DMS53 treated with DMSO at 0.1 percent for 48 hours (cell line): ENCODE data around the gene MPPED2.

Experiments used
- DNase-seq: peaks from one replicate; lab custom pipeline; 2025; ENCODE audit not compliant: unreplicated experiment; lab: John Stamatoyannopoulos, UW

The MPPED2 gene

DNA sequence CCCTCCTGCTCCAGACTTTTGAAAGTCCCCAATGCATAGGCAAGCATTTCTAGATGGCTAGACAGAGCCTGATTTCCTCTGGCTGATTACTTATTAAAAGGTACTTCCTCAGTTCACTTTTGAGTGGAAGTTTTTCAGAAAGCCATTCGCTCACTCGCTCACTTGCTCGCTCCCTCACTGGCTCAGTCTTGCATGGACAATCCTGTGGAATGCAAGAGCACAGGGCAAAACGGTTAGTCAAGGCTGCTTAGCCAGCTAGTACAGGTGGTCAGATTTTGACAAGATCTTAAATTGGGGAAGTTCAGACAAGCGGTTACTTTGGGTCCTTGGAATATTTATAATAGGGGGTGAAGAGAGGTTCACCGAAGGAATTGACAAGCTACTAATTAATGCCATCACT is 162.3 kb downstream of the MPPED2 start:
- no peak for DNase-seq

DNA sequence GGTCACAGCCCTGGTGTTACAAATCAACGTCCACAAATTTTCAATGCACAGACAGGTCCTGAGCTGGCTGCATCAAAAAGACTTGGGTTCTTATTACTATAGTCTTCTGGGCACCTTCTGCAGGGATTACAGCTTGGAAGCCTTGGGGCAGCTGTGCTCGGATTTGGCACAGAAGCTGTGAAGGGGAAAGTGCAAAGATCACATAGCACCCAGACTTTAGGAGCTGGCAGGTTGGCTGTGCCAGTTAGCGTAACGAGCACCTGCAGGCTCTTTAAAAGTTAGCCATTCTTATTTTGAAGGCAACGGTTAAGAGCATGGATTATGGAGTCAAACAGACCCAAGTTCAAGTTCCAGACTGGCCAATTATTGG is 162.9 kb downstream of the MPPED2 start:
- no peak for DNase-seq

DNA sequence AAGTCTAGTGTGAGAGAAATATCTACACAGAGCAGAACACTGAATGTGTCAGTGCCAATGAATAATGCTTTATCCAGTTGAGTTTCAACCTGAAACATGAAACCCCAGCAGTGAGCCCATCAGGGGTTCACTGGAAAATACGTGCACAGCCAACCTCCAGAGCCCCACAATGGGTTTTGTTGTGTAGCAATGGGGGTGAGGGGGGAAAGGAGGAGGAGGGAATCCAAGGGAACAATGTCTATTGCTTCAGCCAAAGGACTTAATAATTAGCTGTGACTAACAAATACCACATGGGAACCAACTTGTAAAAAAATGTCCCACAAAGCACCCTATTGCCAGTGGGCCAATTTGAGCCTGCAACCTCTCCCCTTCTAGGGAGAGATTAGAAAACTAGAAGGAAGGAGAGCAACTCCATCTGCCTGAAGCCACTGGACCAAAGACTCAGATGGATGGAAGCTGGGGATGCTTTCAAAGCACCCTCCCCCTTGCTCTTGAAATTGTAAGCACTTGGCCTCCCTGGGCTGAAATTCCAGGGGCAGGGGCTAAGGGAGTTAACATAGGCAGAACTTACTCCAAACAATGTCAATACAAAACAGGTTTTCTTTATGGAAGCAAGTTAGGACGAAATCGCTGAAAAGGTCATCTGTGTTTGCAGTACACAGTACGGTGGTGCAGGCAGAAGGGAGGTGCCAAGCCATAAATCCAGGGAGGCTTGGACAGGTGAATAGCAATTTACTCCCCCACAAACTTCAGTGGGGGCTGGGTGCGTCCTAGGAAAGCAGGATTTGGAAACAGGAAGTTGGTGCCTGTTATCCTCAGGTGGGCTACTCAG is 163.5 kb downstream of the MPPED2 start:
- no peak for DNase-seq

DNA sequence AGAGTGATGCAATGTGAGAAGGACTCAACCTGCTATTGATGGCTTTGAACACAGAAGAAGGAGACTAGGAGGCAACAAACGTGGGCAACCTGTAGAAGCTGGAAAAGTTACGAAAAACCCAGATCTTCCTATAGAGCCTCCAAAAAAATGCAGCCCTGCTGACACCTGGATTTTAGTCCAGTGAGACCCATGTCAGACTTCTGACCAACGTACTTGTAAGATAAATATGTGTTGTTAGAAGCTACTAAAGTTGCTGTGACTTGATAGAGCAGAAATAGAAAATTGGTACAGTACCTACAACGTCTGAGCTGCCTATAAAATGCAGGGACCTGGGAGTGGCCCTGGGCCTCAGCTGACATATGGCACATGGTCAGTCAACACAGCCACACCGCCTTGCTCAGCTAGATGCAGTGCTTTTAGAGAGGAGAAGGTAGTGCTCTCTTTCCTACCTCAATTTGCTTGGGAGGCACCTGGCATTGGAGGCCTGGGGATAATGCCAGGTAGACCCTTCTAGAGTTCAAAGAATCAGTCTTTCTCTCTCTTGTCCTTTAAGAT is 165.8 kb downstream of the MPPED2 start:
- DNase-seq = no peak

DNA sequence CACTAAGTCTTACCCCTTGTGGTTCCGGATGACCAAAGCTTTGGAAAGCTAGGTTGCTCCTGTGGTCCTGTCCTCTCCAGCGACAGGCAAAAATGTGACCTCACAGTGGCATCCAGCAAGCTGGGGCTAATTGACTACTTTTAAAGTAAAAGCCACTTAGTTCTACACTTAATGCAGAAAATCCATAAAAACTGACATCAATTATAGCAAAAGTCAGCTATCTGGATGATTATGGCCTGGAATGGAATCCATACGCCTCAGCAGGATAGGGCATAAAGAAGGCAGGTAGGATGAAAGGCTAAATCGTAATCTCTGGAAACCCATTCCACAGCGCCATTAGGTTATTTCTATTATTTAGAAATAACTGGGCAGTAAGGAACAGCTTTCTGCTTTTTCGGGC is 171.3 kb downstream of the MPPED2 start:
- no peak for DNase-seq

DNA sequence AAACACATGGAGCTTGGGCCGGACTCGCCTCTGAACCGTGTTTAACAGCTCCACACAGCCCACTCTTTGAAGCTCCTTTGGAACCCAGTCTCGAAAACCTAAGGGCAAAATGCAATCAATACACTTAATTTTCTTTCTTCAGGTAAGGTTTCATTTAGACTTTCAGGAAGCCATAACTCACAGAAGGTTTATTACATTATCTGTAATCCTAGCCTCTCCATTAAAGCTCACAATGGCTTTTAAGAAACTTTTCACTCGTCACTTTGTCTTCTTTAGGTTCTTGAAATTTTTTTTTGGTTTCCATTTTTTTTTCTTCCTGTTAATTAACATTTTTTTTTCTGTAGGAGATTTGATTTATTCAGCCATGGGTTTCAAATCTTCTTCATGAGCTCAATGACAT is 171.9 kb downstream of the MPPED2 start:
- DNase-seq = no peak

DNA sequence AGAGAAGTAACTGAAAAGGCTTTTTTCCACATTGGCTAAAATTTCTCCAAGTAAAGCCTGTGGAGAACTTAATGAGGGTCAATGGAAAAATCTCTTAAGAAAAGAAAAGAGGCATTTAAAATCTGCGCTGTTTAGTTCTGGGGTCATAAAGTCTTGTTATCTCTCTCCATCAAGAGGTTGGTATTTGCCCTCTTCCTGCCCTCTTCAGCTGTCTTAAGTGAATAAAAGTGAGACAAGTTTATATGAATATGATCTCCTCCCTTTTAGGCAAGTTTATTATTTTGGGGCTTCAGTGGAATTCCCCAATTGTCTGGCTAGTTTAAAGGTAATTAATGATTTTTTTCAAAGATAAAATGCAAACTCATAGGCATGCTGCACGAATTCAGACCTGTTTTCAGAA is 173.6 kb downstream of the MPPED2 start:
- DNase-seq = no peak

DNA sequence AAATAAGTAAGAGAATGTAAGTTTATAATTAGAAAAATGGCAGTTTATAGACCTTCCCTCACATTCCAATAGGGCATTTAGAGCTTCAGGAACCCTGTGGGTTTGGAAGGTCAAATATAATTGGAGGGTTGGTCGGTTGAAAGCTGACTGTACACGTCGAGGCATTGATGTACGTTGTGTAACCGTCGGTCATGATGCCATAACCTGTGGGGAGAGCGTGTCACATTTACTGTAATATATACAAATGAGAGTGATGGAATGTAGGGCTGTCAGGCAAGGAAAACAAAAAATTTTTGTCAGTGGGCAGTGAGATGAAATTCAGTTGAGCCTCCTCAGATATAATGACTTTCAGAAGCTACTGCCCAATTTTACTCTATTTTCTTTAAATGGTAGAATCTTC is 174.8 kb downstream of the MPPED2 start:
- no peak for DNase-seq

DNA sequence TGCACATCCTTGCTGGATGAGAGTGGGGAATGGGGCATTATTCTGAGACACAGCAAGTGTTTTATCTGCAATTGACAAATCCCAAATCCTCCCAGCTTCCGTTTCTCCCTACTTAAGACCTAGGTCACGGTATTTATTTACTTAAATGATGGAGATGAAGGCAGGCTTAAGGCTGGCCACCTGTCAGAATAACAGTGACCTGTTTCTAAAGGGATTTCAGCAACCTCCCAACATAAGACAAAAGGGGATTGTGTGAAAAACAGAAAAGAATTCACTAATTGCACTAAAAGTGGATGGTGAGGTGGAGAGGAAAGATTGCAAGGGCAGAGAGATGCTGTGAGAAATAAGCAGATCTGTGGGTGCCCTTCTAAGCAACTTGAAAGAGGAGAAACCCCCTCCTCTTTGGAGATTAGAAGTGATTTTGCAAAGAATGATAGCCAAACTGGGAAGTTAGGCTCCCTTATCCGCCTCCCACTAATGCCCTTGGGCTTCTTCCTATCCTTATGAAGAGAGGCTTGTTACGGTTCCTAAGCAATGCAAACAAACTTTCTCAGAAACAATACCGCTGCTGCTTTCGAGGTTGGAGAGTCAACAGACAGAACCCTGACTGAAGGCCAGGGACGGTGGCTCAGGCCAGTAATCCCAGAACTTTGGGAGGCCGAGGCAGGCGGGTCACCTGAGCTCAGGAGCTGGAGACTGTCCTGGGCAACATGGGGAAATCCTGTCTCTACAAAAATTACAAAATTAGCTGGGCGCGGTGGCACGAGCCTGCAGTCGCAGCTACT is 179.0 kb downstream of the MPPED2 start:
- peak; percentile 54 for DNase-seq

DNA sequence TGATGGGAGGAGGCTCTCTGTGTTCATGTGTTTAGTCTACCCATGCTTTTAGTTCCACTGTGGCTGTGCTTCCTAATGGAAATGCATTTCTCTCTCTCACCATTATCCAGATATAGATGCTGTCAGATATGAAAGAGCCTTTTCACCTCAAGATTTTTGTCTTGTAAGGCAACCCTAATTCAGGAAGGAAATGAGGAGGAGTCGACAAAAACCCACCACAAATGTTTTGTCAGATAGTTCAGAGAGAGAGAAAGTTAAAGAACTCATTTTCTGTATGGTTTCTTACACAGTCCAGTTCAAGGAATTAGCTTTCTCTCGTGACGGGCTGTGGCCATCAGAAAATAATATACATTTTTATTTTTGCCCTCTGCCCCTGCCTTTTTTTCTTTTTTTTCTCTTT is 180.8 kb downstream of the MPPED2 start:
- no peak for DNase-seq

DNA sequence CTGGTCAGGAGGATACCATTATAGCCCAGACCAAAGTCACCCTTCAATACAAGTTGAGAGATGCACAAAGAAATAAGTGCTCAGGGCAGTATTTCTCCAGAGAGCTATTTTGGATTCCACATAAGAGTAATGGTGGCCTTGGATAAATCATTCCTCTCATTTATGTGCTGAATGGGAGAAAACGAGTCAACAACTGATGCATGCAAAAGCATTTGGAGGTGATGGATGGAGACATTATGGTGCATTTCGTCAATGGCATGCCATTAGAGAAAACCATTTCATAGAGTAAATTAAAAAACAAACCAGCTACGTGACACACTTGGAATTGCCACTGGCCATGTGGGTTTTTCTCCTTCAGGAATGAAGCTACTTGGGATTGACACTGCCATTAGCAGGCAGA is 182.0 kb downstream of the MPPED2 start:
- no peak for DNase-seq

DNA sequence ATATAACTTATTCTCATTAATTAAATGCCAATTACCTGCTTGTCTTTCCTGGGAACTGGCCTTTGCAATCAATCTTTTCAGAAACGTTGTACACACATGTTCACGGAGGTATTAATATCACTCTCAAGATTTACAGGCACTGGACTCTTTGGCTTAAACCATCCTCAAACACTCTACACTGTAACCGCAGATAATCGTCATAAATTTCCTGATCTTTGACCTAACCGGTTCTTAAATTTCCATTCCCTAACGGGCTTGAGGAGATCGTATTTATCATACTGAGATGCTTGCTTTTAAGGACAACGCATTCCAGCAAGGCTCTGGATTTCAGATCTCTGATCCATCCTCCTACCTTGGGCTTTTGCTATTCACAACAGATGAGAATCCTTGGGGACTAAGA is 190.4 kb downstream of the MPPED2 start:
- no peak for DNase-seq

DNA sequence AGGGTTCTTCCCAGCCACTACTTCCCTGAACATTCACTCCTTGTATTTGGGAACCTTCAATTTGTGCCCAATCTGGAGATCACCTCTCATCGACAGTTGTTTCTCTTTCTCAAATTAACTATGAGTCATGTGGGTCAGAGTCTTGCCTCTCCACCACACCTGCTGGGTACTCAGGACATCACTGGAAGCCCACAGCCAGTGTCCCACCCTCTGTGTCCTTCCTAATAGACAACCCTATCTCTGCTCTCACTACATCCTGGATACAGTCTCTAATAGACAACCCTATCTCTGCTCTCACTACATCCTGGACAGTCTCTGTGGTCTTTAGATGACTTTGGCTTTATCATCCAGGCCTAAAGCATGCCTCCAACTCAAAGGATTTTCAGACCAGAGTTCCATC is 193.1 kb downstream of the MPPED2 start:
- DNase-seq = no peak

DNA sequence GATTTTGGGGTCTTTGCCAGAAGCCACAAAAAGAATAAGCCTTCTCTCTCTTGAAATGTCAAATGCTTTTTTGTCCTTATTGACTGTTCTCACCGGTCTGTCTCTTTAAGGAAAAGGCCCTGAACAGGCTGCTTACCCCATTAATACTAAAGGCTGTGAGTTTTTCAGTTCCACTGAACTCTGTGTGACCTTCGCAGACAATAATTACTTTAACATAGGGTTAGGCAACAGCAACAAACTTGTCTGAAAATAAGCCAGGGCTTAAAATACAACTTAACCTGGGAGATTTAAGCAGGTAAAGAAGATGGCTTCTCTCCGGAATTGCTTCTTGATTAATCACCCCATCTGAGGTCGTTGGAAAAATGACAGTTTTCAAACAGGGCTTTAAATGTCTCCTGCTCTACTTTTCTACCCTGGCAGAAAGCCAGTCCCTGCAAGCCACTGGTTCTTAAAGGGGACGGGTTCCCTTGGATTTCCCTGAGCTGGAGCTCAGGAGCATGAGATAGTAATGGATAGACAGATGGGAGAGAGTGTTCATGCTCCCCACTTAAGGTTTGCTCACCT is 193.8 kb downstream of the MPPED2 start:
- DNase-seq = no peak

DNA sequence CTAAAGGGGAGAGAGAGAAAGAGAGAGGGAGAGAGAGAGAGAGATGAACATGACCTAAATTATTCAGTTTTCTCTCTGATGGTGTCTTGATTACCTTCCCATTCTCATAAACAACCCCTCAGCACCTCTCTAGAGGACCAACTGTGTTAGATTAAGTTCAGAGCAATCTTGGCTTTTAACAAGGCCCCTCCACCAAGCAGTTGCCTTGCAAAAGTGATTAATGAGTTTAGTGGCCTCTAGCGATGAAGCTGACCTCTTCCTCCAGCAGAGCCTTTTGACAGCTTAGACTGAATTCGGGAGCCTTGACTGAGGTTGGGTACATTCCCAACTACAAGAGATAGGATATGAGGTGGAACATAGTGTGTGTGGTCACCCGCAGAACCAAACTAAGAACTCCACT is 197.2 kb downstream of the MPPED2 start:
- no peak for DNase-seq

DNA sequence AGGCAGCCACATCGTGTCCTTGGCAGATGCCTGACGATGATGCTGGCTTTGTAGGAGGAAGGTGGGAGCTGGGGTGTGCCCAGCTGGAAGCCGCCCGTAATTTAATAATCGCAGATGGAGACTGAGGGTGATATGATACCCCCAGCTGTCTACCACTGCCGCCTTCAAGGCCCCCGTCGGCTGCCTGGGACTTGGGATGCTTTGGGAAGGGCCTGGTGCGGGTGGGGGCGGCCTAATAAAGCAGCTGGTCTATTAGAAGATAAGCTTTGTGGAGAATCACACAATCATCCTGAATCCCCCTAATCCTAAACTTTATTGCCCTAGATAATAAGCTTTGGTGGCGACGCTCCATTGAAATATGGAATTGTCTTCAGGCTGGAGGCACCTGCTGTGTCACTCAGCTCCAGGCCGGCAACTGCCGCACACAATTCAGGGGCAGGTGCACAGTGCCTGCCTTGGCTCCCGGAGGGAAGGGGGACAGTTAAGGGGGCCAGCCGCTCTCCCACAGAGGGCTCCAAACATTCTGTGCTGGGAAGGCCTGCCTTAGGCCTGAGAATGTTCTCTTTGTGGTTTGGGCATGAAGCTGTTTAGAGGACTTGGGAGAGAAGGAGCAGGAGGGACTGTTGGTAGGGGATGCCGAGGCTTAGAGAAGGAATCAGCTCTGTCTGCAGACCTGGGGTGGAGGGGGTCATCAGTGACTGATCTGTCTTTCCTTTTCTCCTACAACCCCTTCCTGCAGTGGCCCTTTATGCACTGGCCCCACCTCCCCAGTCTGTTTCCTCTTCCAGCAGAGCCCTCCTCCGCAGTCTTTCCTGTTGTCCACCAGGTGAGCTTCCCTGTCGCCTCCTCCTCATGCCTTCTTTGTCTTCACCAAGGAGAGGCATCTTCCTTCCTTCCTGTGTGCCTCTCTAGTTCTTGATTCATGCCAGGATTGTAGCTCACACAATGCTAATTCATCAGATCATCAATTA is 198.0 kb downstream of the MPPED2 start:
- no peak for DNase-seq

DNA sequence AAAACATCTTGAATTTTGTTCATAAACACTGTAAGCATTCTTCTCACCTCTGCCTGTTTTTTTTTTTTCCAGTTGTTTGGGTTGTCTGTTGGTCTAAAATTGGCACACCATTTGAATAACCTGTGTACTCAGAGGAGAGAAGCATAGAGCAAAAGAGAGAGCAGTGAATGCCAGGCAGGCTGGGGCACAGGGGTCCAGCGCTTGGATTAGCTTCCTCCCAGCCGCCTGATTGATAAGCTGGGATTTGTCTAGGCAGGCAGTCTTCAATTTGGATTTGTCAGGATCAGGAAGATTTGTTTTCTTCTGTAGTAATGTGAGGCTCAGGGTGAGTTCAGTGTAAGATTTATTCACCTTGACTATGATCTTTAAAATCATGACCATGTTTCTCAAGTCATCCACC is 204.3 kb downstream of the MPPED2 start:
- no peak for DNase-seq

DNA sequence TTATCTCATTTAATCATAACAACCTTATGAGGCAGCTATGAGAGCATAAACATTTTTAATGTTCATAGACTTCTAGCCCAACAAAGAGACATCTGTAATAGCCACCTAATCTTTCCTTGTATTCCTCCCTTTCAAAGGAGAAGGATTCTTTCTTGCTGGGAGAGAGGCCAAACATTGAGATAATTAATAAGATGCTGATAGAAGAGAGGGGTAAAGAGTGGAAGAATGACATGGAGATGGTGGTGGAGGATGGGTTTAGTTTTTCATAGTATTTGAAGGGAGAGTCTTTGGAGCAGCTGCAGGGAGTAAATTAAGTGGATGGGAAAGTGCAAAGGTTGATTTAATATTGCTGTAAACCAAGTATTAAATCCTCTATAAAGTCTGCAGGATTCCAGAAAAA is 205.3 kb downstream of the MPPED2 start:
- DNase-seq = no peak

DNA sequence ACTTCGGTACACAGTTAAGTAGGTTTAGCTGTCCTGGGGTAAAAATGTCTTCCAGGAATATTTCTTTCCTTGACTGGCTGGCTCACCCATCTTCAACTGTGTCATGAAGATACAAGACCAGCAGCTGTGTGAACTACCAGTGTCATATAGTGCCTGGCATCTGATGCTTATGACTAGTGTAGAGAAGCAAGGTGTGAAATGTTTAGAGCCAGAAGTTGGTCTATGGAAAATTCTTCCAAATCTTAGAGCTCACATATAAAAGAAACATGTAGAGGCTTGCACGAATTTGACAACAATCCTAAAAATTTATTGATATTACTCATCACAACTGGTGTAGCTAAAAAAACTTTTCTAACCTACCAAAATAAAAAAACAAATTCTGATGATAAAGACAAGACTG is 208.8 kb downstream of the MPPED2 start:
- DNase-seq = no peak

DNA sequence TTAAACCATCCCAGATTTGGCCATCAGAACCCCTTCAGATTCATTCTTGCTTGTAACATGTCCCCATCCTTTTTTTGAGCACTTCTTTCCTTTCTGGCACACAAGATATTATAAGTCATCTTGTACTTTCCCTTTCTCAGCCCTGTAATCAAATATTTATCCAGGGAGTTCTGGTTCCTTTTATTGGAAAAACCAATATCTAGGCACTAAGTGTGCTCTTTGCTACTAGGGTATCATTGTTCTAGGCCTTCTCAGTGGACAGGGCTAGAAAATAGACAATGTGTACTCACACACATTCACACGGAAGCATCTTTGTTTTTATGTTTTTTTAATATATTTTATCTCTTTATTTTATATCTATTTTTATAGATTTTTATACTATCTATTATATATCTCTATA is 216.0 kb downstream of the MPPED2 start:
- no peak for DNase-seq

DNA sequence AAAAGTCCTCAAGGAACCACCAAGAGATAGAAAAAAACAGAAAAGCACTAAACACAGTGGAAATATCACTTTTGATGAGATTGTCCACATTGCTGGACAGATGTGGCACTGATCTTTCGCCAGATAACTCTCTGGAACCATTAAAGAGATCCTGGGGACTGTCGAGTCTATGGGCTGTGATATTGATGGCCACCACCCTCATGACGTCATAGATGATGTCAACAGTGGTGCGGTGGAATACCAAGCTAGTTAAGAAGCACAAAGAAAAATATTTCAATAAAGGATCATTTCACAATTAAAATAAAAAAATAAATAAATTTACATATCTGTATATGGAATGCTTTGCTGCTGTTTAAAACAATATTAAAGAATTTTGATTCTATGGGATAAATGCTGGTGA is 217.8 kb downstream of the MPPED2 start:
- DNase-seq = no peak
